Gastroesophageal sphincter (tissue), 4 donors: ENCODE measurements around the gene KIRREL3. TPM values are rescaled to one million over a fixed set of nuclear protein-coding genes. Genes with fewer than 3 reads are reported as not detected.

ENCODE experiments used
- ATAC-seq: fragments of 150-250 bp; one replicate; pipeline ENCODE4 v1.9.1; 2016; ENCODE audit warnings: mild to moderate bottlenecking, moderate library complexity
- H3K27ac ChIP-seq, 4 donors: fragments of 200-600 bp; sonication (generic) in 3 of 4; 1 replicate in 3 of 4; 2 replicates in 1 of 4; pipeline ENCODE4 v1.5.1; 2016 to 2019
- H3K27me3 ChIP-seq: fragments of 200-600 bp; sonication (generic); one replicate; pipeline ENCODE4 v1.5.1; 2019
- H3K36me3 ChIP-seq, 2 donors: fragments of 200-600 bp; sonication (generic); one replicate each; pipeline ENCODE4 v1.5.1; 2019; ENCODE audit warnings: control low read depth in 1 of 2
- H3K4me1 ChIP-seq, 3 donors: fragments of 200-600 bp; sonication (generic); 1 replicate in 2 of 3; 2 replicates in 1 of 3; pipeline ENCODE4 v1.5.1; 2016 to 2019; ENCODE audit warnings: control low read depth in 2 of 3
- H3K4me3 ChIP-seq, 2 donors: fragments of 200-600 bp; sonication (generic); one replicate each; pipeline ENCODE4 v1.5.1; 2019; ENCODE audit warnings: mild to moderate bottlenecking in 1 of 2, moderate library complexity in 1 of 2
- H3K9me3 ChIP-seq, 3 donors: fragments of 200-600 bp; sonication (generic); one replicate each; pipeline ENCODE4 v1.5.1; 2017 to 2019; ENCODE audit warnings: control low read depth in 2 of 3
- CTCF ChIP-seq, 4 experiments: fragments of 200-600 bp in 2 of 4; fragments of 450-650 bp in 2 of 4; sonication (generic) in 1 of 4; IDR thresholded peaks; one replicate each; pipeline ENCODE4 v1.5.1; 2017 to 2019; ENCODE audit warnings: antibody characterized with exemption in 4 of 4, mild to moderate bottlenecking in 2 of 4, moderate library complexity in 2 of 4
- EP300 ChIP-seq: sonication (generic); formaldehyde crosslinking; IDR thresholded peaks from one replicate; pipeline ENCODE4 v1.6.1; 2017; ENCODE audit warnings: antibody characterized with exemption, mild to moderate bottlenecking
- POLR2A ChIP-seq, 2 donors: fragments of 450-650 bp; IDR thresholded peaks; one replicate each; pipeline ENCODE4 v1.6.1; 2017; ENCODE audit warnings: antibody characterized with exemption in 2 of 2, mild to moderate bottlenecking in 2 of 2, moderate library complexity in 1 of 2
- POLR2AphosphoS5 ChIP-seq: sonication (generic); formaldehyde crosslinking; IDR thresholded peaks from one replicate; pipeline ENCODE4 v1.6.1; 2017; ENCODE audit warnings: antibody characterized with exemption
- WGBS, 2 donors: methylation state at CpG; one replicate each; pipeline ENCODE4 v1.1.5; 2018; ENCODE audit warnings: low coverage in 1 of 2; 5-methylcytosine and 5-hydroxymethylcytosine counted together
- total RNA-seq, 4 donors: library from RNA; depleted of rRNA; stranded (reverse); fragments of >200 nt; gene quantifications; one replicate each; pipeline ENCODE4 v1.1.0, GENCODE V29; 2016

The KIRREL3 gene
- total RNA-seq, 4 donors from 2014 or later: 0.54 to 3.9 (median 1.4) TPM

DNA sequence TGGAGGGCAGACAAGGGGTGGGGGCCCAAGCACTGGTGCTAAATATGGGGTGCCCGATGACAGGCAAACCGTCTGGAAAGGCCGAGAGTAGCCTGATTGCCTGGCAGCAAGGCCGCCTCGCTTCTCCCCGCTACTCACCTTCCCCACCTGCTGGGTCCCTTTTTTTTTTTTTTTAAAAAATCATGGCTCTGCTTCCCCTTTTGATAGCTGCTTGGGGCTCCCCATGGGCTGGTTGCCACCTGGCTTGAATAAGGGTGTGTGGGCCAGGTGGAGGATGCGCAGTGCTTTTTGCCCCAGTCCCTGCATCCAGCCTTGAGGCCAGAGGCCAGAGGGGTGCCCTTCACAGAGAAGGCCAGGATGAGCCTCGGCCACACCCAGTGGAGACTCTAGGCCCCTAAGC, 533.1 kb downstream of the KIRREL3 start:
- ATAC-seq: no peak
- peaks cover 0 to 15% (median 0%) of the 10 kb centered on the region in 3 donors for H3K4me1 ChIP-seq
- H3K4me3 ChIP-seq: no peak overlapping the region
- WGBS, 2 donors: 90 to 100% methylated on average over 1 to 4 of the region's 8 CpGs
- peaks cover 0 to 6% (median 0%) of the 10 kb centered on the region in 3 donors for H3K9me3 ChIP-seq
- TF ChIP-seq POLR2A (IDR thresholded peaks at IDR 0.05) (no peak), EP300 (no peak), CTCF (IDR thresholded peaks at IDR 0.05) (no peak), POLR2AphosphoS5 (no peak)
- peaks cover 39% of the 10 kb centered on the region for H3K27me3 ChIP-seq
- H3K27ac ChIP-seq: no peak overlapping the region
- no peaks in the 10 kb centered on the region for H3K36me3 ChIP-seq

GRCh38 chr11:126467046-126467370, 533.6 kb downstream of the KIRREL3 start:
- Histone ChIP-seq H3K4me3 (no peak overlapping the region), H3K27ac (no peak overlapping the region), H3K9me3 (peaks cover 0 to 6% (median 0%) of the 10 kb centered on the region in 3 donors), H3K36me3 (no peaks in the 10 kb centered on the region), H3K27me3 (peaks cover 41% of the 10 kb centered on the region), H3K4me1 (peaks cover 0 to 15% (median 0%) of the 10 kb centered on the region in 3 donors)
- WGBS, 2 donors: no CpG with 5 or more reads among the region's 13 CpGs
- TF ChIP-seq EP300 (no peak), POLR2AphosphoS5 (no peak), POLR2A (IDR thresholded peaks at IDR 0.05) (no peak), CTCF (IDR thresholded peaks at IDR 0.05) (no peak)
- ATAC-seq: no peak

GRCh38 chr11:126466236-126467045, 534.1 kb downstream of the KIRREL3 start:
- H3K9me3 ChIP-seq: peaks cover 0 to 6% (median 0%) of the 10 kb centered on the region in 3 donors
- H3K27ac ChIP-seq: no peak overlapping the region
- H3K36me3 ChIP-seq: no peaks in the 10 kb centered on the region
- H3K27me3 ChIP-seq: peaks cover 41% of the 10 kb centered on the region
- peaks cover 0 to 15% (median 0%) of the 10 kb centered on the region in 3 donors for H3K4me1 ChIP-seq
- WGBS, 2 donors: 27 to 86% methylated on average over 4 of the region's 18 CpGs
- no peak for ATAC-seq
- H3K4me3 ChIP-seq: no peak overlapping the region
- no peak for TF ChIP-seq EP300
- TF ChIP-seq POLR2AphosphoS5: no peak
- no peak for TF ChIP-seq CTCF (IDR thresholded peaks at IDR 0.05)
- TF ChIP-seq POLR2A (IDR thresholded peaks at IDR 0.05): no peak

GRCh38 chr11:126465573-126466188, 534.9 kb downstream of the KIRREL3 start:
- peaks cover 0 to 15% (median 0%) of the 10 kb centered on the region in 3 donors for H3K4me1 ChIP-seq
- TF ChIP-seq POLR2AphosphoS5: no peak
- no peak for TF ChIP-seq EP300
- TF ChIP-seq POLR2A (IDR thresholded peaks at IDR 0.05): no peak
- no peak for TF ChIP-seq CTCF (IDR thresholded peaks at IDR 0.05)
- no peak for ATAC-seq
- no peaks in the 10 kb centered on the region for H3K36me3 ChIP-seq
- H3K9me3 ChIP-seq: peaks cover 0 to 6% (median 0%) of the 10 kb centered on the region in 3 donors
- no peak overlapping the region for H3K27ac ChIP-seq
- peaks cover 44% of the 10 kb centered on the region for H3K27me3 ChIP-seq
- no peak overlapping the region for H3K4me3 ChIP-seq
- WGBS, 2 donors: 21 to 27% methylated on average over 6 to 9 of the region's 19 CpGs
